Subcutaneous adipose tissue (tissue), 4 donors: ENCODE measurements around the gene NTN1. TPM values are rescaled to one million over a fixed set of nuclear protein-coding genes. Genes with fewer than 3 reads are reported as not detected.

Source experiments
- total RNA-seq, 4 donors: library from RNA; depleted of rRNA; stranded (reverse); fragments of >200 nt; gene quantifications; one replicate each; pipeline ENCODE4 v1.1.0, GENCODE V29; 2016
- TF ChIP-seq, protein P1 (sequence below): fragments of 450-650 bp; IDR thresholded peaks from one replicate; pipeline ENCODE4 v1.5.1; 2016; ENCODE audit warnings: low read depth, mild to moderate bottlenecking, control low read depth, antibody characterized with exemption, moderate library complexity

NTN1 gene
- total RNA-seq, 4 donors from 2014 or later: 0.85 to 7.9 (median 3.2) TPM

DNA sequence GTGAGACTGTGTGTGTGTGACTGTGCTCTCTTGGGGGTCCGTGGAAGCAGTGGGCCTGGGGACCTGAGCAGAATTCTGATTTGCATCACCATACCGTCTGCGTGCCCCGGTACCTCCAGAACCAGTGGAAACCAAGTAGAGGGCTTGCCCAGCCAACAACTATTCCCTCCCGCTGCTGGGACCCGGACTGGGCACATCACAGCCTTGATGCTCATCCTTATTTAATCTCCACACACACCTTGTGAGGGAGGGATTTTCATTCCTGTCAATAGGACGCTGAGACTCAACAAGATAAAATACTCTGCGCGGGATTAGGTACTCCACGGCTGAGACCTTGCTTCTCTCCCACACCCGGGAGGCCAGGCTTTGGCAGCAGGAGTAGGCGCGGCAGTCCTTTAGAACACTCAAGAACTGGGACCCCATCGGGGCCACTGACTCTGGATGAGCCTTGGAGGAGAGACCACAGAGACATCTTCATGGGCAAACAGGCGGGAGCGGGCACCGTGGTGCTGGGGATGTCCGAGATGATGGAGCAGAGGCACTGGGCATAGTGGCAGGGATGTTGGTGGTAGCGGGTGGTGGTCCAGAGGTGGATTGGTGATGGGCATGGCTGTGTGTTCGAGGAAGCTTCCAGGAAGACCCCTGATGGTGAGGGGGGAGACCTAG, 208.0 kb downstream of the NTN1 start:
- TF ChIP-seq, protein P1, sequence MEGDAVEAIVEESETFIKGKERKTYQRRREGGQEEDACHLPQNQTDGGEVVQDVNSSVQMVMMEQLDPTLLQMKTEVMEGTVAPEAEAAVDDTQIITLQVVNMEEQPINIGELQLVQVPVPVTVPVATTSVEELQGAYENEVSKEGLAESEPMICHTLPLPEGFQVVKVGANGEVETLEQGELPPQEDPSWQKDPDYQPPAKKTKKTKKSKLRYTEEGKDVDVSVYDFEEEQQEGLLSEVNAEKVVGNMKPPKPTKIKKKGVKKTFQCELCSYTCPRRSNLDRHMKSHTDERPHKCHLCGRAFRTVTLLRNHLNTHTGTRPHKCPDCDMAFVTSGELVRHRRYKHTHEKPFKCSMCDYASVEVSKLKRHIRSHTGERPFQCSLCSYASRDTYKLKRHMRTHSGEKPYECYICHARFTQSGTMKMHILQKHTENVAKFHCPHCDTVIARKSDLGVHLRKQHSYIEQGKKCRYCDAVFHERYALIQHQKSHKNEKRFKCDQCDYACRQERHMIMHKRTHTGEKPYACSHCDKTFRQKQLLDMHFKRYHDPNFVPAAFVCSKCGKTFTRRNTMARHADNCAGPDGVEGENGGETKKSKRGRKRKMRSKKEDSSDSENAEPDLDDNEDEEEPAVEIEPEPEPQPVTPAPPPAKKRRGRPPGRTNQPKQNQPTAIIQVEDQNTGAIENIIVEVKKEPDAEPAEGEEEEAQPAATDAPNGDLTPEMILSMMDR: no peak

- TF ChIP-seq, protein P1: no peak
Measured at GRCh38 chr17:9229826-9230201, 208.5 kb downstream of the NTN1 start.

GRCh38 chr17:9230346-9230745, 209.0 kb downstream of the NTN1 start:
- TF ChIP-seq, protein P1: no peak

DNA sequence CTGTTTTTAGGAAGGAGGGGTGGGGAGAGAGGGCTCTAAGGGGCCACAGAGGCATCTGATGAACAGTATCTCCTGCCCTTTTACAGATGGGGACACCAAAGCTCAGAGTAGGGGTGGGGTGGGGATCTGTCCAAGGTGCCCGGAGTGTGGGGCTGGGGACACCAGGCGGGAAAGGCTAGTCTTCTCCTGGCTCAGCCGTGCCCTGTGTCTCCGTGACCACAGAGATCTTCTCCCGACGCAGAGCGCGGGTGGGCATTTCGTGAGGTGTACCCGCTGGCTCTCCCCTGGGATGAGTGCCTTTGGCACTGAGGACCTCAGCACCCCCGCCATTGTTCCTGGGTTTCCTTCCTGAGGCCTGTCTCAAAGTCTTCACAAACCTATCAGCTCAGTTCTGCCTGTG, 209.6 kb downstream of the NTN1 start:
- TF ChIP-seq, protein P1: no peak

DNA sequence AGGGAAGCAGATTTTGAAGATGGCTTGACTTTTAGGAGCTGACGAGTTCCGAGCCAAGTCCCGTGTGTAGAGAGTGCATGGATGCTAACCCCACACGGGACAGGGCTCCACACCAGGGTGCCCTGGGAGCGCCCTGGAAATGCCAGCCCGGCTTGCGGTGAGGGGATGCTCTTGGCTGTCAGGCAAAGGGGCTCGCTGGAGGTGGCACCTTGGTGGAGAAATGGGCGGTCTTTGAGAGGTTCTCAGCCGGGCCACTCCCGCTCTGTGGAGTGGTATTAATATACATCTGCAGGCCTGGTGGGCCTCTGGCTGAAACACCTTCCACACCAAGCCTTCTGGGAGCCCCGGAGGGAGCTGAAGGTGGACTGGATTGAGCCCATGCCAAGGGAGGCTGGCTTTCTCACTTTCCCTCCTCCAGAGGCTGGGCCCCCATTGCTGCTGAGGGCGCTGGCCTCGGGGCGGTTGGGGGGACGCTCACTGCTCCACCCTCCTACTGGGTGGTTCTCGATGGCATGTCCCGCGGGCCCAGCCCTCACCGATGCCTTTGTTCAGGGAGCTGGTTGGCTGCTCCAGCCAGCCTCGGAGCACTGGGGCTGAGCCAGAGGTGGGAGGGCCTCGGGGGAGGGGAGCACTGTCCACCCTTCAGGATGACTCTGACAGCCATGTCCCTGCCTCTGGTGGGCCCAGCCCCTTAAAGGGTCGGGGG, 210.3 kb downstream of the NTN1 start:
- TF ChIP-seq, protein P1: no peak

DNA sequence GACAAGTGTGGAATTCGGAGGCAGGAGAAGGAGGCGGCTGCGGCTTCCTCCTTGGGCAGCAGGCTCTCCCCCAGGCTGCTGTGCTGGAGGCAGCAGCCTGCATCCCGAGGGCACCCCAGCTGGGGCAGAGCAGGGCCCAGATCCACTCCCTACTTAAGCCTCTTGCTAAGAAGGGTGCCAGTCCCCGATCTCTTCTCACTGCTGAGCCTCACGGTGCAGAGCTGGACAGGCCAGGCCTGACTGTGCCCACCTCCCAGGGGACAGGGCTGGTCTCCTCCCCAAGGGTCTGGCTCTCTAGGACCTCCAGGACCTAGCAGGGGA, 210.8 kb downstream of the NTN1 start:
- TF ChIP-seq, protein P1: no peak

- TF ChIP-seq, protein P1: no peak
Measured at GRCh38 chr17:9232591-9233270, 211.4 kb downstream of the NTN1 start.
